C4-2B (cell line): ENCODE results near the gene IFNA2.

ENCODE experiments used
- CTCF ChIP-seq: fragments of 450-650 bp; conservative IDR thresholded peaks from 2 replicates; pipeline ENCODE4 v1.5.1; 2017; ENCODE audit warnings: mild to moderate bottlenecking
- ZFX ChIP-seq: fragments of 450-650 bp; IDR thresholded peaks from 2 replicates; pipeline ENCODE4 v1.6.1; 2017

DNA sequence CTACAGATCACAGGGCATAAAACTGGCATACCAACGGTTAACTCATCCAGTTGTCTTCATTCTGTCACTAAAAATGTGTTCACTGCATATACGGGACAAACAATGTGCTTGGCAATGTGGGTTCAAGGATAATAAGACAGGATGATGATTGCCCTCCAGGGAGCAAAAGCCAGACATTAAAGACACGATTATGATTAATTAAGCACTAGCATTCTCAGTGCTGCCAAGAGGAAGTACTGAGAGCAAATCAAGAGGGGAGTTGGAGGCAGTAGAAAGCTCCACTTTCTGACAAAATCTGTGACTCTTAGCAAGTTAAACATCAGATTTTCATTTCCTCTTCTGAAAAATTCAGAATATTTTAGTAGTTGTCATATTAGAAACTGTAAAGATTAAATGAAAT, 14.8 kb upstream of the IFNA2 start:
- TF ChIP-seq CTCF (no peak), ZFX (no peak)
